ENCODE measurements around the gene CPLX4.

The CPLX4 gene

DNA sequence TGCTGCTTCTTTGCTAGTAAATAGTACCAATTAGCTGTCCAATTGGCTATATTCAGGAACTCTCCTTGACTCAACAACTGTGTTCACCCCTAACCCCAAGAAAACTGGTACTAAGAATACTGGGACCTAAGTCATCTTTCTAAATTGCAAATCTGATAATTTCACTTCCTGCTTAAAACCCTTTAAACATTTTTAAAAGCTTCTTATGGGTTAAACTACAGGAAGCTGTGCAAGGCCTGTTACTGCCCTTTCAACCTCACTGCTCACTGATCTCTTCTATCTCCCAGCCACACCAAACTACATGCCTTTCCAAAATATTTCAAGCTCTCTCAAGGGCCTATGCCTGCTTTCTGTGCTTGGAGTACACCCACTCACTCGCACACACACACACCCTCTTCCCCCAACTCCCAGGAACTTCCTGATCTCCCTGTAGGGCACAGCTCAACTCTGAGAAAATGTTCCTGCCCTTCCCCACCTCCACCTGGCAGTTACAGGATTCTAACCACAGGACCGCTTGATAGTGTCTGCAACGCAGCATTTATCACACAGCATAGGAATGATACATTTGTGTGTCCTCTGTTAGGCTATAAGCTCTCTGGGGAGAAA lies 33.9 kb upstream of the CPLX4 start:
- Histone ChIP-seq H3K4me3 (IDR thresholded peaks at IDR 0.05; ENCODE audit: insufficient read depth, low read depth, low read length) (no peak overlapping the region), H4K20me1 (ENCODE audit: insufficient read depth) (0 out of 2 replicates have a peak, but pooled peaks cover 6% of the 10 kb centered on the region), H3K79me2 (ENCODE audit: insufficient read depth, low read depth) (peaks cover 29% of the 10 kb centered on the region), H3K36me3 (ENCODE audit: insufficient read depth) (peaks cover 47% of the 10 kb centered on the region), H3K4me1 (ENCODE audit: low read depth, poor library complexity, severe bottlenecking) (peaks cover 21% of the 10 kb centered on the region), H3K27me3 (ENCODE audit: insufficient read depth, low read depth) (no peaks in the 10 kb centered on the region), H3K9ac (no peak overlapping the region), H2AFZ (ENCODE audit: low read depth) (no peak overlapping the region), H3K27ac (no peak overlapping the region), H3K4me2 (no peak overlapping the region)
- no peak for TF ChIP-seq CTCF (conservative IDR thresholded peaks at IDR 0.05; ENCODE audit: low read depth, low read length)

DNA sequence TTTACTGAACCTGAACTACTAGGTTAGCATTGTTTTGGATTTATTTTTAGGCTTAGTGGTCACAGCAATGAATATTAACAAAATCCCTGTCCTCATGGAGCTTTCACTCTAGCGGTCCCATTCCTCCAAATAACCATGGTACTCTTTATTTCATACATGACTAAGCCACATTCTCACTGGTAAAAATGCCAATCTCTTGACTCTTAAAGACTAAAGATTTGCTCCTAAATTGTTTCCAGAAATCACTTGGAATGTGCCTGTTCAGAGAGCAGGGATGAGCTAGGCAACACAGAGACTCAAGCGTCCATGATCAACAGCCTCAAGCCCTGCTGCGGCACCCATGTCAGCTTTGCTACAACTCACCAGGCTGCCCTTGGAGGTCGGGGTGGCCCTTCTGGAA lies 27.1 kb upstream of the CPLX4 start:
- H3K79me2 ChIP-seq (ENCODE audit: insufficient read depth, low read depth), result peaks cover 33% of the 10 kb centered on the region; the same call in 1 of the 2 replicates
- H3K27me3 ChIP-seq (ENCODE audit: insufficient read depth, low read depth), result no peaks in the 10 kb centered on the region
- H3K36me3 ChIP-seq (ENCODE audit: insufficient read depth), result peaks cover 41% of the 10 kb centered on the region; the same call in 1 of the 2 replicates
- no peaks in the 10 kb centered on the region for H4K20me1 ChIP-seq (ENCODE audit: insufficient read depth)
- H3K4me3 ChIP-seq (IDR thresholded peaks at IDR 0.05; ENCODE audit: insufficient read depth, low read depth, low read length), result no peak overlapping the region
- H2AFZ ChIP-seq (ENCODE audit: low read depth), result no peak overlapping the region
- no peak overlapping the region for H3K27ac ChIP-seq
- H3K9ac ChIP-seq, result no peak overlapping the region
- no peak for TF ChIP-seq CTCF (conservative IDR thresholded peaks at IDR 0.05; ENCODE audit: low read depth, low read length)
- no peak overlapping the region for H3K4me2 ChIP-seq
- H3K4me1 ChIP-seq (ENCODE audit: low read depth, poor library complexity, severe bottlenecking), result peaks cover 17% of the 10 kb centered on the region

DNA sequence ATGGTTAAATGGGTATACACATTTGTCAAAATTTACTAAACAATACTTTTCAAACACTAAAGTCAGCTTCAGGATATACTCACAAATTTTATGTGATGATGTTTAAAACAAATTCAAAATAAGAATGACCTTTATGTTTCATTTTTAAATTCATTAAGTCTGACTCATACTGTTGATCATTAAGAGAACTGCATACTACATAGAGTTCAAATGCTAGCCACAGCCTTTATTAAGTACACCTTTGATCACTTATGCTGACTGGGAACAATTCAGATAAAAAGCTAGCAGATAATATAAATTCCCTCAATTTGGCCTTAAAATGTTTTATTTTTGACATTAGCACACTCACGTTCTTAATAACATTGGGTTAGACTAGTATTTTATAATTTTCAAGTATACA lies 26.5 kb upstream of the CPLX4 start:
- H3K4me3 ChIP-seq (IDR thresholded peaks at IDR 0.05; ENCODE audit: insufficient read depth, low read depth, low read length), result no peak overlapping the region
- H3K4me1 ChIP-seq (ENCODE audit: low read depth, poor library complexity, severe bottlenecking), result peaks cover 17% of the 10 kb centered on the region
- peaks cover 43% of the 10 kb centered on the region; the same call in 1 of the 2 replicates for H3K36me3 ChIP-seq (ENCODE audit: insufficient read depth)
- H3K79me2 ChIP-seq (ENCODE audit: insufficient read depth, low read depth), result peaks cover 36% of the 10 kb centered on the region; the same call in 1 of the 2 replicates
- no peak for TF ChIP-seq CTCF (conservative IDR thresholded peaks at IDR 0.05; ENCODE audit: low read depth, low read length)
- H3K9ac ChIP-seq, result no peak overlapping the region
- H3K4me2 ChIP-seq, result no peak overlapping the region
- H2AFZ ChIP-seq (ENCODE audit: low read depth), result no peak overlapping the region
- no peak overlapping the region for H3K27ac ChIP-seq
- no peaks in the 10 kb centered on the region for H4K20me1 ChIP-seq (ENCODE audit: insufficient read depth)
- no peaks in the 10 kb centered on the region for H3K27me3 ChIP-seq (ENCODE audit: insufficient read depth, low read depth)

DNA sequence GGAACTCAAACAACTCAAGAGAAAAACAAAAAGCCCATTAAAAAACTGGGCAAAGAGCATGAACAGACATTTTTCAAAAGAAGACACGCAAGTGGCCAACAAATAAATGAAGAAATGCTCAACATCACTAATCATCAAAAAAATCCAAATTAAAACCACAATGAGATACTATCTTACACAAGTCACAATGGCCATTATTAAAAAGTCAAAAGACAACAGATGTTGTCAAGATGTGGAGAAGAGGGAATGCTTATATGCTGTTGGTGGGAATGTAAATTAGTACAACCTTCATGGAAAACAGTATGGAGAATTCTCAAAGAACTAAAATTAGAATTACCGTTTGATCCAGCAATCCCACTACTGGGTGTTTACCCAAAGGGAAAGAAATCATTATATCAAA lies 25.5 kb upstream of the CPLX4 start:
- Histone ChIP-seq H3K79me2 (ENCODE audit: insufficient read depth, low read depth) (peaks cover 36% of the 10 kb centered on the region; the same call in 1 of the 2 replicates), H3K4me3 (IDR thresholded peaks at IDR 0.05; ENCODE audit: insufficient read depth, low read depth, low read length) (no peak overlapping the region), H3K36me3 (ENCODE audit: insufficient read depth) (peaks cover 46% of the 10 kb centered on the region), H3K27ac (no peak overlapping the region), H4K20me1 (ENCODE audit: insufficient read depth) (no peaks in the 10 kb centered on the region), H3K4me1 (ENCODE audit: low read depth, poor library complexity, severe bottlenecking) (peaks cover 17% of the 10 kb centered on the region), H3K4me2 (no peak overlapping the region), H3K27me3 (ENCODE audit: insufficient read depth, low read depth) (no peaks in the 10 kb centered on the region), H3K9ac (no peak overlapping the region), H2AFZ (ENCODE audit: low read depth) (no peak overlapping the region)
- no peak for TF ChIP-seq CTCF (conservative IDR thresholded peaks at IDR 0.05; ENCODE audit: low read depth, low read length)
